Upper lobe of left lung (tissue), 4 donors: ENCODE data around the gene PBLD.

Source experiments
- EP300 ChIP-seq, 4 donors: sonication (generic); formaldehyde crosslinking; IDR thresholded peaks; one replicate each; pipeline ENCODE4 v1.5.1; 2017; ENCODE audit warnings: antibody characterized with exemption in 4 of 4, control low read depth in 2 of 4
- POLR2A ChIP-seq, 4 donors: fragments of 450-650 bp; IDR thresholded peaks; one replicate each; pipeline ENCODE4 v1.5.1; 2016 to 2017; ENCODE audit warnings: antibody characterized with exemption in 4 of 4, mild to moderate bottlenecking in 2 of 4
- POLR2AphosphoS5 ChIP-seq, 2 donors: sonication (generic); formaldehyde crosslinking; IDR thresholded peaks; one replicate each; pipeline ENCODE4 v1.5.1; 2017; ENCODE audit warnings: antibody characterized with exemption in 2 of 2
- TF ChIP-seq, protein P1 (sequence below), 6 experiments: fragments of 450-650 bp in 4 of 6; fragments of 200-600 bp in 2 of 6; sonication (generic) in 2 of 6; IDR thresholded peaks; one replicate each; pipeline ENCODE4 v1.5.1; 2016 to 2019; ENCODE audit warnings: antibody characterized with exemption in 6 of 6

DNA sequence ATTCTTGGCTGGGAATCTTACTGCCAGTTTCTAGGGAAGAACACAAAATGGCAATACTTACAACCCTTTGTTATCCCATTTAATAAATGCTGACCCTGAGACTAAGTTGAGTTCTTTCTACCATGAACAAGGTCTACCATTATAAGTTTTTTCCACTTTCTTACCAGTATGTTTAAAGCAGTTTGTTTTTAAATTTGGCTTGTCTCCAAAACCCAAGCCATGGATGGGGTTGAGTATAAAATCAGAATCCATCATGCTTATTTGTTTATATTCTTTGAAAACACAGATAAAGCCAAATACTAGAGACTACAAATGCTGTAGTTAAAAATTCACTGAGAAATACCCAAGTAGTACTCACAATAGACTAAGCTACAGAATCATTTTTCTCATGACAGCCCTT, 42.0 kb downstream of the PBLD start:
- no peak for TF ChIP-seq POLR2A (IDR thresholded peaks at IDR 0.05)
- TF ChIP-seq, protein P1, sequence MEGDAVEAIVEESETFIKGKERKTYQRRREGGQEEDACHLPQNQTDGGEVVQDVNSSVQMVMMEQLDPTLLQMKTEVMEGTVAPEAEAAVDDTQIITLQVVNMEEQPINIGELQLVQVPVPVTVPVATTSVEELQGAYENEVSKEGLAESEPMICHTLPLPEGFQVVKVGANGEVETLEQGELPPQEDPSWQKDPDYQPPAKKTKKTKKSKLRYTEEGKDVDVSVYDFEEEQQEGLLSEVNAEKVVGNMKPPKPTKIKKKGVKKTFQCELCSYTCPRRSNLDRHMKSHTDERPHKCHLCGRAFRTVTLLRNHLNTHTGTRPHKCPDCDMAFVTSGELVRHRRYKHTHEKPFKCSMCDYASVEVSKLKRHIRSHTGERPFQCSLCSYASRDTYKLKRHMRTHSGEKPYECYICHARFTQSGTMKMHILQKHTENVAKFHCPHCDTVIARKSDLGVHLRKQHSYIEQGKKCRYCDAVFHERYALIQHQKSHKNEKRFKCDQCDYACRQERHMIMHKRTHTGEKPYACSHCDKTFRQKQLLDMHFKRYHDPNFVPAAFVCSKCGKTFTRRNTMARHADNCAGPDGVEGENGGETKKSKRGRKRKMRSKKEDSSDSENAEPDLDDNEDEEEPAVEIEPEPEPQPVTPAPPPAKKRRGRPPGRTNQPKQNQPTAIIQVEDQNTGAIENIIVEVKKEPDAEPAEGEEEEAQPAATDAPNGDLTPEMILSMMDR (IDR thresholded peaks at IDR 0.05) = no peak
- no peak for TF ChIP-seq EP300 (IDR thresholded peaks at IDR 0.05)
- TF ChIP-seq POLR2AphosphoS5 (IDR thresholded peaks at IDR 0.05) = no peak
